ENCODE data around the gene C10orf105.

DNA sequence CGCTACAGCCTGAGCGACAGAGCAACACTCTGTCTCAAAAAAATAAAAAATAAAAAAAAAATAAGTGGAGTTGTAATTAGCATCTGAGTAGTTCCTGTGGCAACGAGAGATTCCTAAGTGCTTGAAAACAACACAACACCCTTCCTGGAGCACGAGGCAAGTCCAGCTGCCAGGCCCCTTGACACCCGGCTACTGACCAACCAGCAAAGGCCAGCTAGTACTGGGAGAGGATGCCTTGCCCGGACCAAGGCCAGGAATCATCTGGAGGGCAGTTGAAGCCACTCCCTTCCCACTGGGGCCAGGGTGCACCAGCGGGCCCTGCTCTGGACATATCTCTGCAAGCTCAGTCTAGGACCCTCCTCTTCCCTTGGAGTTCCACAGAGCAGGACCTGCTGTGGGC is 536 bp downstream of the C10orf105 start:
- TF ChIP-seq, protein P1, sequence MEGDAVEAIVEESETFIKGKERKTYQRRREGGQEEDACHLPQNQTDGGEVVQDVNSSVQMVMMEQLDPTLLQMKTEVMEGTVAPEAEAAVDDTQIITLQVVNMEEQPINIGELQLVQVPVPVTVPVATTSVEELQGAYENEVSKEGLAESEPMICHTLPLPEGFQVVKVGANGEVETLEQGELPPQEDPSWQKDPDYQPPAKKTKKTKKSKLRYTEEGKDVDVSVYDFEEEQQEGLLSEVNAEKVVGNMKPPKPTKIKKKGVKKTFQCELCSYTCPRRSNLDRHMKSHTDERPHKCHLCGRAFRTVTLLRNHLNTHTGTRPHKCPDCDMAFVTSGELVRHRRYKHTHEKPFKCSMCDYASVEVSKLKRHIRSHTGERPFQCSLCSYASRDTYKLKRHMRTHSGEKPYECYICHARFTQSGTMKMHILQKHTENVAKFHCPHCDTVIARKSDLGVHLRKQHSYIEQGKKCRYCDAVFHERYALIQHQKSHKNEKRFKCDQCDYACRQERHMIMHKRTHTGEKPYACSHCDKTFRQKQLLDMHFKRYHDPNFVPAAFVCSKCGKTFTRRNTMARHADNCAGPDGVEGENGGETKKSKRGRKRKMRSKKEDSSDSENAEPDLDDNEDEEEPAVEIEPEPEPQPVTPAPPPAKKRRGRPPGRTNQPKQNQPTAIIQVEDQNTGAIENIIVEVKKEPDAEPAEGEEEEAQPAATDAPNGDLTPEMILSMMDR (conservative IDR thresholded peaks at IDR 0.05; ENCODE audit: low read depth, low read length) = no peak
- no peak for TF ChIP-seq EZH2phosphoT487 (IDR thresholded peaks at IDR 0.05; ENCODE audit: borderline replicate concordance, low read length)
- TF ChIP-seq EZH2 (IDR thresholded peaks at IDR 0.05; ENCODE audit: low read length, unreplicated experiment) = no peak

Data from PC-3 (cell line).